GM18502 (cell line): Measurements from ENCODE around the gene CC2D1A.
"Not testable (repeated sequence)": the region's sequence is repeated elsewhere in the genome, so short reads cannot be mapped to it uniquely, and the experiment has no call there.

Experiments
- ATAC-seq: cut with Tn5 transposase; IDR thresholded peaks from one replicate; pipeline ENCODE4 v1.9.1; 2021; ENCODE audit warnings: mild to moderate bottlenecking; ENCODE audit not compliant: unreplicated experiment, poor library complexity

Gene CC2D1A

DNA sequence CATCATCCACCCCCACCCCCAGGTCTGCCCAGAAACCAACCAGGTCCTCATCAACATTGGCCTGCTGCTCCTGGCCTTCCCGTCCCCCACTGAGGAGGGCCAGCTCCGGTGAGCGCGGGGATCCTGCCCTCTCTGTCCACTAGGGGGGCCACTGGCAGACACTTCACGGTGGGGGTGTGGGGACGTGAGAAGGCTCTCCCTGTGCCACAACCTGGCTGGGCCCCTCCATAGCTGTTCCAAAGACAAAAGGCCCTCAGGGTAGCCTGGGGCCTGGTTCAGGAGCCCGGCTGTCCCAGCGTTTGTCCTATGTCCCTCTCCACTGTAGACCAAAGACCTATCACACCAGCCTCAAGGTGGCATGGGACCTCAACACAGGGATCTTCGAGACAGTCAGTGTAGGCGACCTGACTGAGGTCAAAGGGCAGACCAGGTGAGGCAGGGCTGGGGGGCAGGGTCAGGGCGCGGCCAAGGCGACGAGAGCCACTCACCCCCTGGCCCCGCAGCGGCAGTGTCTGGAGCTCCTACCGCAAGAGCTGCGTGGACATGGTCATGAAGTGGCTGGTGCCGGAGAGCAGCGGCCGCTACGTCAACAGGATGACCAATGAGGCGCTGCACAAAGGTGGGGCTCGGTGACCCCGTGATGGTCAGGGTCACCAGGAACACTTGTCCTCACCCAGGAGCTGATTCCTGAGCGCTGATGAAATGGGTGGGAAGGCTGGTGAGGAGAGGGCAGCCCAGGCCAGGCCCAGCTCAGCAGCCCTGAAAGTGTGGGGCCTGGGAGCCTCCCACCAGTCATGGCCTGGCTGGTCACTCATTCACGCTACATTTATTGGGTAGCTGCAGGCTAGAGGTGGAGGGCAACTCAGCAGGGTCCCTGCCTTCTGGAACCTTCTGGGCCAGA is 54.2 kb downstream of the CC2D1A start:
- no peak for ATAC-seq

DNA sequence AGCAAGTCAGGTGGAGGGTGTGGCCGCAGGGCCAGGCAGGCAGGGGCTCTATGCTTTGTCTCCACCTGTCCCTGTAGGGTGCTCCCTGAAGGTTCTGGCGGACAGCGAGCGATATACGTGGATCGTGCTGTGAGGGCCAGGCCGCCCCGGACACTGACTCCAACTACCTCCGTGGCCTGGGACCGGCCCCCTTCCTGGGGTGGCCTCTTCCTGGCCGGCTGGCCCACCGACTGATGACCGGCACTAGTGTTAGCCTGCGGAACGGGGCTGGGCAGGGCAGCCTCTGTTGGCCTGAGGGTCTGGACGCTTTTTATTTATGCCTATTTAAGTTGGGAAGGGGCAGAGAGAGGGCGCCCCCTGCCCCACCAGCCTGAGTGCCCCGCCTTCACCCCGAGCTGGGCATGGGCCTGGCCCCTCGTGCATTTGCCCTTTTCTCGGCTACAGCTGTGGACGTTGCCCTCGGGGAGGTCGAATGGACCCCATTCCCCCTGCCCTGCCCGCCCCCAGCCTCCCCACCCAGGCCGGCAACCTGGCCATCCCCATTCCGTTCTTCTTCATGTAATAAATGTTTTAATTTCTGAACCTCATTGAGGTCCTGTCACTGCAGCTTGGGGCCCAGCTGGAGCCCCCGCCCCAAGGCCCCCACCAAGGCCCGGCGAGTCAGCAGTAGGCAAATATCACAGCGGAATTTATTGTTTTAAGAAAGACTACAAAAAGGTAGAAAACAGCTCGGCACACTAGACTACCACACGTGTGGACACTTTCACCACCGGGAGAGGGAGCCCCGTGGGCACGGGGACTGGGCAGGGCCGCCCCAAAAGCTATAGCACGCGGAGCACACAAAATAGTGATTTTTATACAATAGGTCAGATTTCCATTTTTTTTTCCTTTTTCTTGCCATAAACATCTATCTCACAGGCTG is 55.1 kb downstream of the CC2D1A start:
- no peak for ATAC-seq

DNA sequence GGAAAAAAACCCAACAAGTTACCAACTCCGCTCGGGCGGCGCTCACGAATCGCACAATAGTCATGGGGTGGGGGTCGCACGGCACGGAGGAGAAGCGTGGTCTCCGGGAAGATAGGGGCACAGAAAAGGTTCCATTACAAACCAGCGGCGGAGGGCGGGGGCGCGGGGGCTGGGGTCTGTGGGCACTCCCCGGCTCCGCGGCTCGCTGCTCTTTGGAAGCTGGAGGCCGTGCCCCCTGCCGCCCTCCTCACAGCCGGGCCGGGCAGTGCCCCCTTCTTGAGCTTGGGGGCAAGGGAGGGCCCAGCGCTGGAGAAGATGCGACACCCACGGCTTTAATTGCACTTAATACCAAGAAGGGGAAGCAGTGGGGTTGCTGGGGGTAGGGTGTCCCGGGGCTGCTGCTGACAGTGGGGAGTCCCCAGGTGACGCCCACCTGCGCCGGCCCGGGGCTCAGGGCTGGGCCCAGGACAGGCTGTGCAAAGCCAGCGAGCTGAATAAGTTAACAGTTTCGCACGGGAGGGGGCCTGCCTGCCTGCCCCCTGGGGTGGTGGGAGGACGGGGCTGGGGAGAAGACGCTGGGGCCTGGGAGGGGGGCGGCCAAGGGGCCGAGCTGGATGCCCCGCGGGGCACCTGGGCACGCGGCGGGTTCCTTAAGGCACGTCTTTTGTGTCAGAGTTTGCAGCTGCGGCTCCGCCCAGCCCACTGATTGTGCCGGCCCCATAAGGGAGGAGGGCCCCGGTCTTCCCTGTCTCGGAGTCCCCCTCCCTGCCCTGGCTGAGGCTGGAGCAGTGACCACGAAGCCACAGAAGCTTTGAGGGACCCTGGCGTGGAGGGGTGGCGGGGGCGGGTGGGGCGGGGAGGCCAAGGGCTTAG is 56.1 kb downstream of the CC2D1A start:
- no peak for ATAC-seq

DNA sequence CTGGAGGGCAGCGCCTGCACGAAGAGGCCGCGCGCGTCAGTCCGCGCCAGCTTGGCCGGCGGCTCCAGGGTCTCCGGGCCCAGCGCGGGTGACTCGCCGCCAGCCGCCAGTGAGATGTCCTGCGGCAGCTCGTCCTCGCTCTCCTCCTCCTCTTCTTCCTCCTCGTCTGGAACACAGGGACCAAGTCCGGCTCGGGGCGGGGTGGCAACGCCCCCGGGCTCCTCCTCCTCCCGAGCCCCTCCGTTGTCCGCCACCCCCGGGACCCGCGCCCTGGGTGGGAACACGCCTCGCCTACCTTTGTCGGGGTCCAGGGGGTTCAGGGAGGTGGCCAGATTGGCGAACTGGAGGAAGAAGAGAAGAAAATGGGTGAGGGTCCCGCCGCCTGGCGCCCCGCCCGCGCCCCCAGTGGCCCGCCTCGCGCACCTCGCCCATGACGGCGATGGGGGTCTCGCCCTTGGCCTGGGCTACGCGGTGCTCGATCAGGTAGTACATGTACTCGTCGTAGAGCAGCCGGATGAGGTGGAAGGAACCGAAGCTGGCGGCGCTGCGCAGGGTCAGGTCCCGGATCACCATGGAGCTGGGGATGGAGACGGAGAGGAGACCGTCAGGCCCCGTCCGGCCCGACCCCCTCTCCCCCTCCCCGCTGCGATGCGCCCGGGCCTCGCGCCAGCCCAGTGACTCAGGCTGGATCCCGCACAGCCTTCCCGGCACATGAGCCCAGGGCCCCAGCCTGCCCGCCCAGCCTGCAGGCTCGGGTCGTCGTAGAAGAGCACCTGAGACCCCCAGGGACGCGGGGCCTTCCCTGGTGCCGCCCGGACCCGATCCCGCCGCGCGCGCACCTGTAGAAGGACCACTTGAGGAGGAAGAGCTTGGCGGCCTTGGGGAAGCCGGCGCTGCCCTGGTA is 57.0 kb downstream of the CC2D1A start:
- ATAC-seq = no peak

DNA sequence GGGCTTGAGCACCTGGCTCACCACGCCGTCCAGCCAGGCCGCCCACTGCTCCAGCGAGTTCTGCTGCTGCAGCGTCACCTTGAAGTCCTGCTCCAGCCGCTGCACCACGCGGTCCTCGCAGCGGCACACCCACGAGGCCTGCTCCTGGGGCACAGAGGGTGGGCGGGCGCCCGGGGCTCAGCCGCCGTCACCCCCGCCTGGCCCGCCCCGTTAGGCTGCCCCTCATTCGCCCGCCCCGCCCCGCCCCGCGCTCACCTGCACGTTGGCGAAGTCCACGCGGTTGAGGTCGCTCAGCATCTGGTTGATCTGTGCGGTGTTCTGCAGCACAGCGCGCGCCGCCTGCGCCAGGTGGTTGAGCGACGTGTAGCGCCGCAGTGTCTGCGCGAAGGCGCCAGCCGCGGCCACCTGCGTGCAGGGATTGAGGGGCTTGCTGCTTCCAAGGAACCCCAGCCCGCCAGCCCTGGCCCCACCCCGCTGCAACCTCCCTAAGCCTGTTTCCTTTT is 57.7 kb downstream of the CC2D1A start:
- no peak for ATAC-seq

DNA sequence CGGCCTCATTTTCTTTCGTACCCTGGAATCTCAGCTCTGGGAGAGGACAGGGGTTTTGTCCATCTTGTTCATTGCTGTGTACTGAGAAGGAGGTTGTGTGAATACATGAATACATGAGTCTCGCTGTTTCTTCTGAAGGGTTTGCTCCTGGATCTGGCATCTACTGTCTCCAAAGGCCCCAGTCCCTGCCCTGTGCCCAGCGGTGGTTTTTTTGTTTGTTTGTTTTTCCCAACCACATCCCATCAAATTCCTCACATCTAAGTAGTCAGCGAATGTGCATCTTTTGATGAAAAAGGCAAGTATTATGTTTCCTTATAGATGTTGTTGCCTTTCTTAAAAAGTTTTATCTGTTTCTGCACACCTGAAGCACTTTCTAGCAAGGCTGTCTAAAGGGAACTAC is 58.8 kb downstream of the CC2D1A start:
- no peak for ATAC-seq

DNA sequence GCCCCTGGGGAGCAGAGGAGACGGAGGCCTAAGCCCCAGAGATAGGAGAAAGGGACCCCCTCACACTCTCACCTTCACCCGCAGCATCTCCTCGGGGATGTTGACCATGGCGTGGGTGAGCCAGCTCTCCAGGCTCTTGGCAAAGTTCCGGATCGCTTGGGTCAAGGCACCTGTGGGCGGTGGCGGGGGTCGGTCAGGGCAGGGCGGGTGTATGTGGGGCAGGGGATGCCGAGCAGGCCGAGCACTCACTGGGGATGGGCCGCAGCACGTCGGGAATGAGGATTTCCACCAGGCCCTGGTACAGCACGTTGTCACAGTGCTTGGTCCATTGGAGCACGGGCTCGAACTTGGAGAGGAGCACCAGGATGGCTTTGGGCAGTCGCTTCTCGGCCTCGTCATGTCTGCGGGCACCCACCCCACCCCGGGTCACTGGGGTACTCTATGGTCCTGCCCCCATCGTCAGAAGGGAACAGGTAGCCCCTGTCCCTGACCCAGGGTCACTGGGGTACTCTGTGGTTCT is 59.4 kb downstream of the CC2D1A start:
- no peak for ATAC-seq

DNA sequence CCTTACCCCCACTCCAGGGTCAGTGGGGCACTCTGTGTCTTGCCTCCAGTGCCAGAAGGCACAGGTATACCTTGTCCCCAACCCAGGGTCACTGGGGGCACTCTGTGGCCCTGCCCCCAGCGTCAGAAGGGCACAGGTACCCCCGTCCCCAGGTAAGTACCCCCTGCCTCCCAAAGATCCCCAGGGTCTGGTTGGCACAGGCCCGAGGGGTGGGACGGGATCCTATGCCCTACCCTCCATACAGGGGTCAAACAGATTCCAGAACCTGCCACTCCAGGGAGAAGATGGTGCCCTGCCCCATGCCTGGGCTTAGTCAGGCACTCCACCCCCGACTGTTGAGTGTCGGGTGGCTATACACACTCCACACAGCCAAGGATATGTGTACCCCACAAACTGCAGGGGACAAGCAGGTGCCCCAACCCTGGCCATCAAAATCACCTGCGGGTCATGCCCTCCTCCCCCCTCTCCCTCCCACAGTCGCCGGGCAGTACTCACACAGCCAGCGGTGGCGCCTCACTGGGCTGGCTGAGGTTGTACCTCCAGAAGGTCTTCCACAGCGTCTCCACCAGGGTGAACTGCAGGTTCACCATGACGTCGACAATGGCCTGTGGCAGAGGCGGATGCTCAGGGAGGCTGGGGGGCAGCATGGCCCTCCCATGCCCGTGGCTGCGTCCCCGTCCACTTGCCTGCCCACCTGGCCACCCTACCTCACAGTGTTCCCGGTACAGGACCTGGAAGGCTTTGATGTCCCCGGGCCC is 60.1 kb downstream of the CC2D1A start:
- ATAC-seq = no peak

DNA sequence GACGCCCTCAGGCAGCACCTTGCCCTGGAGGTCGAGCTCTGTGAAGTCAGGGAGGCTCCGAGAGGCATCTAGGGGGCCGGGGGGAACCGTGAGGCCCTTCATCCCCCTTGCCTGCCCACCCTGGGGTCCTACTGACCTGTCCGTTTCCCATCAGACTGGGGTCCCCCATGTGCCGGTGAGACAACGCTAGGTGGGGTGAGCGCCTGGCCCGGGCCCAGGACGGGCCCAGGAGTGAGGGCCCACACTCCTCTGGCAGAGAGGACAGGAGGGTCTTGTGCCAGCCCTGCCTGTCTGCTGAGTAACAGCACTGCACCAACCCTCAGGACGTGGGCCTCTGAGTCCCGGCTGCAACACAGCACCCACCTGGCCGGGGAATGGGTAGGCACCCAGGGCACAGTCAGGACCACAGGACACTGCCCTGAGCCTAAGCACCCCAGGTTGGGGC is 60.7 kb downstream of the CC2D1A start:
- no peak for ATAC-seq

DNA sequence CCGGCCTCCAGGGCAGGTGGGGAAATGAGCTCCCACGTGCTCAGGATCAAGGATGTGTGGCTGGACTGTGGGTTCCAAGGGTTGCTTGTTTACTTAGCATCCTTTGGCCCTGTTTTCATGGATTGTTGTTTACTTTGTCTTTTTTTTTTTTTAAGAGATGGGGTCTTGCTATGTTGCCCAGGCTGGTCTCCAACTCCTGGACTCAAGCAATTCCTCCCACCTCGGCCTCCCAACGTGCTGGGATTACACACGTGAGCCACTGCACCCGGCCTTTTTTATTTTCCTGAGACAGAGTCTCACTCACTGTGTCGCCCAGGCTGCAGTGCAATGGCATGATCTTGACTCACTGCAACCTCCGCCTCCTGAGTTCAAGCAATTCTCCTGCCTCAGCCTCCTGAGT is 61.2 kb downstream of the CC2D1A start:
- not testable (repeated sequence) for ATAC-seq

DNA sequence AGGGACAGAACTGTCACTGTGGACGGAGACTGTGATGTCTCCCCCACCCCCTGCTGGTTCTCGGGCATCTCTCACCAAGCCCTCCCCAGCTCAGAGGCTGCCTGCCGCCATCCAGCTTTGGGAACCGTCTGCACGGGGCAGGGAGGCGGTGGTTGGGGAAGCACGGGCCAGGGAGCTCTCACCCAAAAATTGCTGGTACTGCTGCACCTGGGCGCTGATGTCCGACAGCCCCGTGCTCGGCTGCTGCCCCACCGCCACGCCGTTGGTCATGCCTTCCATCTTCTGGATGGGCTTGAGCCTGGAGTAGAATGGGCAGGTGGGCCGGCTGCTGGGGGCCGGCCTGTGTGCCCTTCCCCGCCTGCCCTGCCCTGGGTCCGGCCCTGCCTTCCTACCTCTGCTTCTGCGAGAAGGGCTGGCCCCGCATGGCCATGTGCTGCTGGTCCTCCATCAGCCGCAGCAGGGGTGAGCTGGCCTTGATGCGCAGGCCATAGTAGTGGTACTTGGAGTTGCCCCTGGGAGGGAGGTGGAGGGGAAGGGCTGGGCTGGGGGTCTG is 62.5 kb downstream of the CC2D1A start:
- no peak for ATAC-seq

DNA sequence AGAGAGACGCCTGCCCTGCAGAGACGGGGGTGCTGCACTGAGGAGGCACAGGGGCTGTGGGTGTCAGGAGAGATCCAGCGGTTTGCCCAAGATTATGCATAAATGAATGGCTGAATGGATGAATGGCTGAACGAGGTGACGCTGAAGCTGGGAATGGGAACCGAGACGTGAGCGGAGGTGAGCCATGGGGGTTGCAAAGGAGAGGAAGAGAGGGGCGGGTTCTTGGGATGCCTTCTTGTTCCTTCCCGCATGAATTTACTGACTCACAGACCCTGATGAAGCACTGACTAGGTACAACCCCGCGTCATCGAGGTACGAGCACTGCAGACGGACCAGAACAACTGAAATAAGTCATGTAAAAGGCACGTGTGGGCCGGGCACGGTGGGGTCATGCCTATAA is 63.0 kb downstream of the CC2D1A start:
- ATAC-seq = no peak

DNA sequence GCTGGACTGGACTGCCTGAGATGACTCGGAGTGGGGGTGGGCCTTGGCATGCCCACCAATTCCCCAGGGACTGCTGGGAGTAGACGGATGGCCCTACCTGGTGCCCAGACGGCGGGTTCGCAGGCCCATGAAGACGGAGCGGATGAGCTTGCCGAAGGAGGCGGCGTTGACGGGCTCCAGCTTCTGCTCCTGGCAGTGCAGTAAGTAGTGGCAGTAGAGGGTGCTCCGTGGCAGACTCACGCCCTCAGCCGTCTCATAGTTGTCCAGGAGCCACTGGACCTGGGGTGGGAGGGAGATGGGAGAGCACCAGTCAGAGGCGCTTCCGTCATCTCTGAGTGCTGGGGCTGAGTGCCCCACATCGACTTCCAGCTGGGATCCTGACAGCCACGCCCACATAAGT is 63.9 kb downstream of the CC2D1A start:
- no peak for ATAC-seq

DNA sequence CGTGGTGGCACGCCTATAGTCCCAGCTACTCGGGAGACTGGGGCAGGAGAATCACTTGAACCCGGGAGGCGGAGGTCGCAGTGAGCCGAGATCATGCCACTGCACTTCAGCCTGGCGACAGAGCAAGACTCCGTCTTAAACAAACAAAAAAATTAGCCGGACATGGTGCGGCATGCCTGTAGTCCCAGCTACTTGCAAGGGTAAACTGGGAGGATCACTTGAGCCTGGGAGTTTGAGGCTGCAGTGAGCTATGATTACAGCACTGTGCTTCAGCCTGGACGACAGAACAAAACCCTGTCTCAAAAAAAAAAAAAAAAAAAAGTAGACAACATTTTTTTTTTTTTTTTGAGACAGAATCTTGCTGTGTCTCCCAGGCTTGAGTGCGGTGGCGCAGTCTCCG is 65.9 kb downstream of the CC2D1A start:
- ATAC-seq = not testable (repeated sequence)

DNA sequence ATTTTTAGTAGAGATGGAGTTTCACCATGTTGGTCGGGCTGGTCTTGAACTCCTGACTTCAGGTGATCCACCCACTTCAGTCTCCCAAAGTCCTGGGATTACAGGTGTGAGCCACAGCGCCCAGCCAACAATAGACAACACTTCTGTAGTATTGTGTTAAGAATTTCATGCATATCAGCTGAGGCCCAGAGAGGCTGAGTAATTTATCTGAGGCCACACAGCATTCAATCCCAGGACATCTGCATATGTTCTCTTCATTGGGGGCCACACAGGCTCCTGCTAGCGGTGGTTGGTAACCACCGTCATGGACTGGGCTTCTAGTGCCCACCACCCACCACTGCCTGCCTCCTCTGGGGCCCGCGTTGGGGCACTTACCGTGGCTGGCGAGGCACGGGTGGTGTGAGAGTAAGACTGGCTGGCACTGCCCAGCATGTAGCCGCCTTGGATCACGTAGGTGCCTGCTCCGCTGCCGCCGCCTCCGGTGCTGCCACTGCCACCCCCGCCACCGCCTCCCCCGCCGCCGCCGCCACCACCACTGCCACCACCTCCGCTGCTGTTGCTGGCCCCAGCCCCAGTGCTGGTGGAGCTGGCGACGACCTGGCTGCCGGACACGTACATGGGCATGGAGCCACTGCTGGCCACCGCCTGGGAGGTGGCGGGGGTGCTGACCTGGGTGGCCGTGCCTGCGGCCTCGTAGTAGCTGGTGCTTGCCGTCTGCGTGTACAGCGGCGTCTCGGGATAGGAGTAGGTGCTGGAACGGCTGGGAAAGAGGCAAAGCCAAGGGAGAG is 66.6 kb downstream of the CC2D1A start:
- ATAC-seq = no peak

DNA sequence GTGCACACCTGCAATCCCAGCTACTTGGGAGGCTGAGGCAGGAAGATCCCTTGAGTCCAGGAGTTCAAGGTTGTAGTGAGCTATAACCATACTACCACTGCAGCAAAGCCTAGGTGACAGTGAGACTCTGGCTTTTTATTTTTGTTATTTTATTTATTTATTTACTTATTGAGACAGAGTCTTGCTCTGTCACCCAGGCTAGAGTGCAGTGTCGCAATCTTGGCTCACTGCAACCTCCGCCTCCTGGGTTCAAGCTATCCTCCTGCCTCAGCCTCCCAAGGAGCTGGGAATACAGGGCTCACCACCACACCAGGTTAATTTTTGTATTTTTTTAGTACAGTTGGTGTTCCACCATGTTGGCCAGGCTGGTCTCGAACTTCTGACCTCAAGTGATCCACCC is 67.5 kb downstream of the CC2D1A start:
- not testable (repeated sequence) for ATAC-seq

DNA sequence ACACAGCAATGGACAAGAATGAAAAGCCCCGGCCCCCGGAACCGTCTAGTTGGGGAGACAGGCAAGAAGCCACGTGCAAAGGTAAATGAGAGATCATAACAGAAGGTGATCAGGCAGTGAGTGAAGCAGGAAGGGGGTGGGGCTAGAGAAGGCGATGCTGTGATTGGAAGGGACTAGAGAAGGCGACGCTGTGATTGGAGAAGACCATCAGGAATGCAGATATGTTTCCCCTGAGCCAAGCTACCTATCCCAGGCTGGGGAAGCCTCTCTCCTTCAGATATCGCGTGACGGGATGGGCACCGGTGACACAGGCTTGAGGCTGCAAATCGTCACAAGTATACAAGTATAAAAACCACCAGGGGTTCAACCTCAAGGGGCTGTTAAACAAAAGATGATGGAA is 68.1 kb downstream of the CC2D1A start:
- no peak for ATAC-seq
